GM19025 (cell line): ENCODE measurements around the gene NINL.
"Not testable (repeated sequence)": the region's sequence is repeated elsewhere in the genome, so short reads cannot be mapped to it uniquely, and the experiment has no call there.

Experiments used
- ATAC-seq: cut with Tn5 transposase; IDR thresholded peaks from one replicate; pipeline ENCODE4 v1.9.1; 2021; ENCODE audit warnings: mild to moderate bottlenecking, low read depth, moderate library complexity; ENCODE audit not compliant: unreplicated experiment

NINL gene

DNA sequence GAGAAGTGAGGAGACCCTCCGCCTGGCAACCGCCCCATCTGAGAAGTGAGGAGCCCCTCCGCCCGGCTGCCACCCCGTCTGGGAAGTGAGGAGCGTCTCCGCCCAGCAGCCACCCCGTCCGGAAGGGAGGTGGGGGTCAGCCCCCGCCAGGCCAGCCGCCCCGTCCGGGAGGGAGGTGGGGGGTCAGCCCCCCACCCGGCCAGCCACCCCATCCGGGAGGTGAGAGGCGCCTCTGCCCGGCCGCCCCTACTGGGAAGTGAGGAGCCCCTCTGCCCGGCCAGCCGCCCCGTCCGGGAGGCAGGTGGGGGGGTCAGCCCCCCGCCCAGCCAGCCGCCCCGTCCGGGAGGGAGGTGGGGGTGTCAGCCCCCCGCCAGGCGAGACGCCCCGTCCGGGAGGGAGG is 23.6 kb downstream of the NINL start:
- not testable (repeated sequence) for ATAC-seq

DNA sequence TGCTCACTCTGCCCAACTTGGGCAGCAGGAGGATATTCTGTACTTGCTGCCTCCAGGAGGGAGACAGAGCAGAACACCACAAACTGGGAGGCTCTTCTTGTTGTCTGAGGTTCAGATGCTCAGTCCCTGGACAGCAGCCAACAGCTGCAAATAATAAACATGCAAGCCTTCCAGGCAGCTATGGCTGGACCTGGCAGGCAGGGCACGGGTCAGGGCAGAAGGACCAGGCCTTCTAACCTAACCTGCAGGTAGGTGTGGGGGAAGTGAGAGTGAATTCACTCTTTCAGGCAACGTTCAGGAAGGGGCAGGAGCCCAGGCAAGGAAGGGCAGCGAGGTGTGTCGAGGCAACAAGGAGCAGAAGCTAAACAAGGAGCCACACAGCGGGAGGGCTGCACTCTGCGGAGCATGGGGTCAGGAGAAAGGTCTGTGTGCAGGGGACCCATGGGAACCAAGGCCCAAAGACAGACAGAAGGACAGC is 31.5 kb downstream of the NINL start:
- ATAC-seq, result no peak

DNA sequence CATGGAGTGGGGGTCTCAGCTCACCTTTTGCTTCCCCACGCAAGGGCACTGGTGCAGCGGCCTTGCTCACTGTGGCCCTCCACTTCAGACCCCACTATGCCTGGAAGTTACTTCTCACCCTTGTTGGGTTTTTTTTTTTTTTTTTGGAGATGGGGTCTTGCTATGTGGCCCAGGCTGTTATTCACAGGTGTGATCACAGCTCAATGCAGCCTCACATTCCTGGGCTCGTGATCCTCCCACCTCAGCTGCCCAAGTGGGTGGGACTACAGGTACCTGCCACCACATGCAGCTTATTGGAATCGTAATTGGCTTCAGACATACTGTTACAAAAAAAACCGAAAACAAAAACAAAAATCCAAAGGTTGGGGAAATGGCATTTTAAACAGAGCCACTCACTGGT is 32.4 kb downstream of the NINL start:
- no peak for ATAC-seq

DNA sequence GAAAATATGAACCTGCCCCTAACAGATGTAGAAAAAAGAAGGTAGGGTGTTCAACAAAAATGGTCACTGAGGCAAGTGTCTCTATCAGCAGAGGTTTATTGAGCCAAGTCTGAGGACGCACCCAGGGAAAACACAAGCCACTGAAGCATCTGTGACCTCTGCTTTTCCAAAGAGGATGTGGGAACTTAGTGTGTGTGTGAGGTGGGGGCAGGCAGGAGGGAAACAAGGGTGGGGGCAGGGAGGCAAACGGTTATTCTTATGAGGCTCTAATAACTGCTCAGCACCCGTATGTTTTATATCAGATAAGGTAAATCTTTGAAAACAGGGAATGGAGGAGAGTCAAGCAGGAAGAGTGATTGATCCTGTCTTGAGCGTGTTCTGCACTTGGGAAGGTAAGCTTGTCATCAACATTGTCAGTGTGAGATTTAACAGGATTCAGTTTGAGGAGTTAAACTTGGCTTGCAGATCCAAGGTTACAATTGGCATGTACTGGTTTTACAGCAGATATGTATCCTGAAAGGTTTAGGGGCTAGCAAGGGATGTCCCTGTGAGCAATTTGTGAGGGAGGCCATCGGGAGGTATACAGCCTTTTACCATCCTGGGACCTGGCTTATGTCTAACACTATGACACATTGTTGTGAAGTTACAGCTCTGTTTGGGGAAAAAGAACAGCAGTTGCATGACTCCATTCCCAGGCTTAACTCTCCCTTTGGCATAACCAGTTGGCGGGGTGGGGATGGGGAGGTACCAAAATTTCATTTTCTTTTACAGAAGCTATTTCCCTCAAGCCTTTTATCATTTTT is 33.7 kb downstream of the NINL start:
- ATAC-seq, result no peak

DNA sequence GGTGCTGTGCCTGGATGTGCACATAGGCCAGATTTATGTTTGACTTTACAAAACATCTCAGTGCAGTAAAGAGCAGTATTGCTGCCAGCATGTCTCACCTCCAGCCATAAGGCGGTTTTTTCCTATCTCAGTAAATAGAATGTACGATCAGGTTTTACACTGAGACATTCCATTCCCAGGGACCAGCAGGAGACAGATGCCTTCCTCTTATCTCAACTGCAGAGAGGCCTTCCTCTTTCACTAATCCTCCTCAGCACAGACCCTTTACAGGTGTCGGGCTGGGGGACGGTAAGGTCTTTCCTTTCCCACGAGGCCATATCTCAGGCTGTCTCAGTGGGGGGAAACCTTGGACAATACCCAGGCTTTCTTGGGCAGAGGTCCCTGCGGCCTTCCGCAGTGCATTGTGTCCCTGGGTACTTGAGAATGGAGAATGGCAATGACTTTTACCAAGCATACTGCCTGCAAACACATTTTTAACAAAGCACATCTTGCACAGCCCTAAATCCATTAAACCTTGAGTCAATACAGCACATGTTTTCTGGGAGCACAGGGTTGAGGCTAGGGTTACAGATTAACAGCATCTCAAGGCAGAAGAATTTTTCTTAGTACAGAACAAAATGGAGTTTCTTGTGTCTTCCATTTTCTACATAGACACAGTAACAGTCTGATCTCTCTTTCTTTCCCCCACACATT is 34.5 kb downstream of the NINL start:
- not testable (repeated sequence) for ATAC-seq

DNA sequence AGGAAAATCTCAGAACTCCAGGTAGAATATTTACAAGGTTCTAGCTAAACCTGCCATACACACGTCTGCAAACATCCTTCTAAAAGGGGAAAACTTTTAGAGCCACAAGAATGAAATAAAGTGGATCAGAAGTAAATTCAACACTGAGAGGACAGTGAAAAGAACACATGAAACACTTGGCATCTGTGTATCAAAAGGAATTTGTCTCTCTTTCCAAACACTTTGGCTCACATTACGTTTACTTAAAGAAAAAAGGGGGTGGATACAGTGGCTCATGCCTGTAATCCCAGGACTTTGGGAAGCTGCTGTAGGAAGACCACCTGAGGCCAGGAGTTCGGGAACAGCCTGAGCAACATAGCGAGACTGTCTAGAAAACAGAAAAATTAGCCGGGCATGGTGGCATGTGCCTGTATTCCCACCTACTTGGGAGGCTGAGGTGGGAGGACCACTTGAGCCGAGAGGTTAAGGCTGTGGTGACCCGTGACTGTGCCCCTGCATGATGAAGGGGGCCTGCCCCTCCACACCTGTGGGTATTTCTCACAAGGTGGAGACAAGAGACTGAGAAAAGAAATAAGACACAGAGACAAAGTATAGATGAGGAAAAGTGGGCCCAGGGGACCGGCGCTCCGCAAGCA is 35.4 kb downstream of the NINL start:
- ATAC-seq, result no peak

DNA sequence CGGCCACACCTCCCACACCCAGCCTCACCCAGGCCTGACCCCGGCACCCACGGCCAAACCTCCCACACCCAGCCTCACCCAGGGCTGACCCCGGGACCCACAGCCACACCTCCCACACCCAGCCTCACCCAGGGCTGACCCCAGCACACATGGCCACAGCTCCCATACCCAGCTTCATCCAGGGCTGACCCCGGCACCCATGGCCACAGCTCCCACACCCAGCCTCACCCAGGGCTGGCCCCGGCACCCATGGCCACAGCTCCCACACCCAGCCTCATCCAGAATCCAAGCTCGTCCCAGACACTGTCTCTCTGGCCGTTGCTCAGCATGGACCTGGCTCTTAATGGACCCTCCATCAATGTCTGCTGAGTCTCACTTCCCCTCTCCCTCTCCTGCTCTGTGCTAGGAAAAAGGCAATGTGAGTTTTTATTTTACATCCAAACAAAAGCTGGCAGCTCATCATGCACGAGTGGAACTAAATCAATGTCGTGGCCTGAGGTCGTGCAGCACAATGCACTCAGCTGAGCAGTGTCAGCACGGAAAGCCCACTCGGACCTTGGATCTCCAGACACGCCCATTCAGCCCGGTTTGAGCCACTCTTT is 36.1 kb downstream of the NINL start:
- no peak for ATAC-seq

DNA sequence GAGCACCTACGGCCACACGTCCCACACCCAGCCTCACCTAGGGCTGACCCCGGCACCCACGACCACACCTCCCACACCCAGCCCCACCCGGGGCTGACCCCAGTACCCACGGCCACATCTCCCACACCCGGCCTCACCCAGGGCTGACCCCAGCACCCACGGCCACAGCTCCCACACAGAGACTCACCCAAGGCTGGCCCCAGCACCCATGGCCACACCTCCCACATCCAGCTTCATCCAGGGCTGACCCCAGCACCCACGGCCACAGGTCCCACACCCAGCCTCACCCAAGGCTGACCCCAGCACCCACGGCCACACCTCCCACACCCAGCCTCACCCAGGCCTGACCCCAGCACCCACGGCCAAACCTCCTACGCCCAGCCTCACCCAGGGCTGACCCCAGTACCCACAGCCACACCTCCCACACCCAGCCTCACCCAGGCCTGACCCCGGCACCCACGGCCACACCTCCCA is 36.7 kb downstream of the NINL start:
- no peak for ATAC-seq

DNA sequence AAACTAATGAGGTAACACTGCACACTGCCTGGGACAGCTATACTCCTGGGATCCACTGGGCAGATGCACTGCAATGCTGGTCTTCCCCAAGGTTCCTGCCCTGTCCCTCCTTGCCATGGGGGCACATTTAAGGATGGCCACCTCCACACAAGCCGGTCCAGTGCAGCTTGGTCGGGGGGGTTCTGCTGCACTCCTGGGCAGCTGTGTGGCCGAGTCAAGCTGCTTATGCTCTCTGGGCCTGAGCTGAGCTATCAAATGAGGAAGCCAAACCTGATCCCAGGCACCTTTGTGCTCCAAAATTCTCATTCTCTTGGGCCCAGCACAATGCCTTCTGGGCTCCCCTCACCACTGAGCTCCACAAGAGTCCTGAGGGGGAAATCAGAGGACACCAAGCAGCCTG is 37.3 kb downstream of the NINL start:
- no peak for ATAC-seq

DNA sequence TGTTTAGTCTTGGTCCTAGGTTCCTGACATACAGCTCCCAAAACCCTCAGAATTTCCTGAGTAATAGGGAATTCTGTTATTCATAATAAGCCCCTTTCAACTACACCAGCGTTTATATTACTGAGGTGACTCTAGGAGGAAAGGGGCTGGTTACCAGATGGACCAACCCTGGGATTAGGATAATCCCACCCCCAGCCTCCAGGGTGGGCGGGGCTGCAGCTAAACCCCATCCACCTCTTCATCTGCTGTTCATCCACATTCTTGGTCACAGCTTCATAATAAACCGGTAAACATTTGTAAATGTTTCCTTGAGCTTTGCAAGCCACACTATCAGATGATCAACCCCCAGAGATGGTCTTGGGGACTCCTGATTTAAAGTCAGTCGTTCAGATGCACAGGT is 38.3 kb downstream of the NINL start:
- ATAC-seq, result no peak

DNA sequence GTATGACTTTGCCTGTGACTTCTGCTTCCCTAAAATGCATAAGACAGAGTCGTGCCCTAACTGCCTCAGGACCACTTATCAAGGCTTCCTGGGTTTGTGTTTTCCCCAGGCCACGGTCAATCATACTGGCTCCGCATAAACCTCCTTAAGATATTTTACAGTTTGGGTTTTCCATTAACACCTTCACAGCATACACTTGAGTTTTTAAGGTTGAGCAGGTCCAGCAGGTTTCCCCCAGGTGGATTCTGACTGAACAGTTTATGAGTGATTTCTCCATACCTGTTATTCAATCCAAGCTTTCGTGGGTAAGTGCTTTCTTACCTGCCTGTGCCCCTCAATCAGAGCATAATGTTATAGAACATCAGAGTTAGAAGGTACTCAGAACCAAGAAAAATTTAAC is 39.3 kb downstream of the NINL start:
- no peak for ATAC-seq

DNA sequence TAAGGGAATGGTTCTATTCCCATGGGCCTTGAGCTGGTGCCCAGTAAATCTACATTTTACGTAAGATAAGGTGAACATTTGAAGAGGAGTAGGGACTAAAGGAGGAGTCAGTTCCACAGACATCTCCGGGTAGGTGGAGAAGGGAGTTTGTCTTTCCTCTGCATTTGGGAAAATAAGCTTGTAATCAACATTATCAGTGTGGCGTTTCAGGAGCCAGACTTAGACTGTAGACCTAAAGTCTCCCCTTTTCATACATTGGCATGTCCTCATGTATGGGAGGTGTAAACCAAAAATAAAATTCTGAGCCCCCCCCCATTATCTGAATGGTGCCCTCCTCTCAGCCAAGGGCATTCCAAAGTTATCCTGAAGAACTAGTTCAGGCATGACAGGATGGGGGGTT is 40.2 kb downstream of the NINL start:
- no peak for ATAC-seq

DNA sequence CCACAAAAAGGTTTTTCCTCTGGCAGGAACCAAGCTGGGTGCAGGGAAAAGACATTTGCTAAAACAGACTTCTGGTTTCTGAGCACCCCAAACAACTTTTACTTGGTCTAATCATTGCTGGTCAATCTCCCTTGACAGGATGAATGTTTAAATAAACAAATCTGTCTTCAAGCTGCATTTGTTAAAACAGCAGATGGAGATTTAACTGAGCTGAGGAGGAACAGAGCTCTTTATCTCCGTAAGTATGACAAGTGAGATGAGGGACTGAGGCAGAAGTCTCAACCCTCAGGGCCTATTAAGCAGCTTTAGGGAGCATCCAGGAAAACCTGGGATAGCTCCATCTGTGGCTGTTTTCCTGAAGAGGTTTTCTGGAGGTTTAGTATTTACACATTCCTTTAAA is 40.6 kb downstream of the NINL start:
- ATAC-seq, result no peak

DNA sequence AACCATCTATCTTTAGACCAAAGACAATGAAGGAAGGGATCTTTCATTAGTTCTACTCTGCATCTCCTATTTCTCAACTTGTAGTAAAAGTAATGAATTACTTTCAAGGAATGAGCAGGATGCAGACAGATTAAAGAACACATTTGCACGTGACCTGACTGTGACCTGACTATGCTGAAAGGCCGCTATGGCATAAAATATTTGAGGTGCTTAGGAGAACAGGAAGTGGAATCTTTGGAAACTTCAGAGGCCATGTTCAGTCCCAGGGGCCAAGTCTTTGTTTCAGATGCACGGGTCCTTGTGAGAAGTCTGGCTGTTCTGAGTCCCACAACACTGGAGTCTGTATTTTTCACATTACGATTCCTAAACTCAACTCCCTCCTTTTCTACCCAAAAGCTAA is 41.0 kb downstream of the NINL start:
- ATAC-seq, result no peak

DNA sequence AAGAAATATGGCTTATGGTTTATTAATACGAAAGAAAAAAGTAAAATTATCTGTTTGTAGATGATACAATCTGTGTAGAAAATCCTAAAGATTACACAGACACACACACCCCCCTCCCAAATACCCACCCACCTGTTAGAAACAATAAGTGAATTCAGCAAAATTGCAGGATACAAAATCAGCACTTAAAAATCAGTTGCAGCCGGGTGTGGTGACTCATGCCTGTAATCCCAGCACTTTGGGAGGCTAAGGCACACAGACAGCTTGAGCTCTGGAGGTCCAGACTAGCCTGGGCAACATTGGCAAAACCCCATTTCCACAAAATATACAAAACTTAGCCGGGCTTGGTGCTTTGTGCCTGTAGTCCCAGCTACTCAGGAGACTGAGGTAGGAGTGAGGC is 42.3 kb downstream of the NINL start:
- ATAC-seq, result no peak

DNA sequence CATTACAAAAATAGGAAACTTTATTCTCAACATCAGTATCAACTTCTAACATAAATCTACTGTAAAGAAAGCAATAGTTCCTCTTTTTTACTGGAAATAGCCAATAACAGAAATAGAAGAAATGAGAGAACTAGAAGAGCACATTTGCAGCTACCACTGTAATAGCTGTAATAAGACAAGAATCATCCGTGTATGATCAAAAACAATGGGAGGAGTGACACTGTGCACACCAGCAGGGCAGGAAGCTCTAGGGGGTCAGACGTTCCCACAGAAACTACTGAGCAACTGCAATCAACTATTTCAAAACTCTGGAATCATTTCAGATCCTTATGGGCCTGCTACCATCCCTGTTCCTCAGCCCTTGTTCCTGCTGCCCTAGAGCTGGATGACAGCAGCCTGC is 43.7 kb downstream of the NINL start:
- no peak for ATAC-seq

DNA sequence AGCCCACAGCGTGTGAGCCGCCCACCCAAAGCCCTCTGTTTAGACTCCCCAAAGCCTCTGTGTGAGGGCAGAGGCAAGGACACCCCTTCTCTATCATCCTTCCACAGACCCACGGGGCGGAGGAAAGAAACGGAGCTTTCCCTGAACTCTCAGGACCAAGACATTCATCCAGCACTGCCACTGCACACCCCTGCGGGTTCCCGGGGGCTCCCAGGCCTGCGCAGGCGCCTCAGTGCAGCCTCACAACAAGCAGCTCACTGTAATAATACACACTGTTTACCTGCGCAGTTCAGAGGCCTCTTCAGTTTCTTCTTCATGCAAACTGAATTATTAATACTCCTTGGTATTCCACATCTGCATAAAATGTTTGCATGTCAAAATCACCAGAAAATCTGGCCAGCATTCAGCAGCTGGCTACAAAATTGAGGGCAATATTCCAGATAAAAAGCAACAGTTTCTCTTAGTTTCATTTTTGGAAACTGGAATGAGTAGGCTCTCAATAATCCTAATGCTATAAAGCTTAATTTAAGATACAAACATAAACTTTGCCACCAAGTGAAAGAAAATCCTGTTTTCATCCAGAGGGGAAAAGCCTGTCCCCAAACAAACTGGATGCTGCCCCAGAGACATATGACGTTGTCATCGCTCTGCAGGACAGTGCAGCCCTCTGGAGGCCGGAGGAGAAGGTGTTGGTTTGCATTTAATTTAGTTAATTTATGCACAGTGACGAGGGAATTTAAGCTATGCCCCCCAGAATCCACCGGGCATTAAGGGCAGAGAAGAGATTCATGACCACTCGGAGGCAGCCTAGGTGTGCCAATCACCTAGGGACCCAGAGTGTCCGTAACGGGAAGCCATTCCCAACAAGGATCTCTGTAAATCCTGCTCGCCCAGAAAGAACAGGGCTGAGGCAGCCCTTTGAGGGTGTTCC is 45.3 kb downstream of the NINL start:
- peak; percentile 43 for ATAC-seq

DNA sequence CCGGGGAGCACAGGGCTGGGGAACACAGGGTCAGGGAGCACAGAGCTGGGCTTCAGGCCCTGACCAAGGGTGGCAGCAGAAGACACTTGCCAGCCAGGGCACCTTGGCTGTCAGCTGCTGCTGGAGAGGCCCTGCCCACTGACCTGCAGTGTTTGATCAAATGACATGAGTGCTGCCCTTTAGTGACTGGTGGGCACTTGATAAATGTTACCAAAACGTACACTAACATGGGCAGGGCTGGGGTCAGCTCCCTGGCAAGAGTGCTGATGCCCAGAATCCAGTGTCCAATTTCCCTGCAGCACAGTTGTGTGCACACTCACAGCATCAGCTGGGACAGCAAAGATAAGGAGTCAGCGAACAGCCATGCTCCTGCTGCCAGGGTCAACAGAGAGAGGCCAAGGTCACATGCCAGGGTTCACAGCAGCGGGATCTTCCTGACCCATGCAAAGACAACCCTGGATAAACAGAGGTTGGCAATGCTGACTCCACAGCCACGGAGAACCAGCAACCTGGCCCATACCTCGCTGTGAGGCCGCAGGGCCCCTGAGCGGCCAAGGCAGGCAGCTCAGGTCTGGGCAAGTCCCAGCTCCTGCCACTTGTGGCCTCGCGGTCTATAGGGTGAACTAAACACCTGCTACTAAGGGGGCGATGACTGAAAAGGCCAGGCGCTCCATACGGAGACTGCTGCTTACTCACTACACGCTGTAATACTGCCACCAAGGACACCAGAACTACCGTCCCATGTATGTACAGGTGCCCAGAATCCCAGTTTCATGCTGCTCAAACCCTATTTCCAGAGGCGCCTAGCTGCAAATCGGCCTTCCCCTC is 46.3 kb downstream of the NINL start:
- peak; percentile 66 for ATAC-seq

DNA sequence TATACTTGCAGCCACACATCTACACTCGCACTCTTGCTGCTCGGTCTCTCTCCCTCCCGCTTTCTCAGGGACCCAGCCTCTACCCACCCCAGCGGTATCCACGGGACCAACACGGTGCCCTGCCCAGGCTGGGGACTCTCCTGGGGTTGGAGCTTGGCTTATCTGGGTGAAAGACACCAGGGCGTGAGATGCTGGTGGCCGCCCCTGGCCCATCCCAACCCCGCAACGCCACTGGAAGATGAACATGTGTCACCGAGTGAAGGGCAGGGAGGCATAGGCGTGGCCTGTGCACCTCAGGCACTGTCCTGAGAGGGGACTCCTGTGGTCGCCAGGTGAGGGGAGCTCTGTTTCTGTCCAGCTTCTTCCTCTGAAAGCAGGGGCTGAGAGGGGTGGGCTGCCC is 47.4 kb downstream of the NINL start:
- no peak for ATAC-seq
